ENCODE measurements around the gene KRT23.
"Not testable (repeated sequence)": the region's sequence is repeated elsewhere in the genome, so short reads cannot be mapped to it uniquely, and the experiment has no call there.

Gene KRT23

GRCh38 chr17:40949418-40949817, 12.0 kb upstream of the KRT23 start:
- no peak for FAIRE-seq

GRCh38 chr17:40947929-40948328, 10.5 kb upstream of the KRT23 start:
- FAIRE-seq: no peak

GRCh38 chr17:40945414-40945813, 8.0 kb upstream of the KRT23 start:
- no peak for FAIRE-seq

- no peak for FAIRE-seq
Measured at GRCh38 chr17:40944531-40944930, 7.1 kb upstream of the KRT23 start.

GRCh38 chr17:40942553-40942952, 5.1 kb upstream of the KRT23 start:
- no peak for FAIRE-seq

DNA sequence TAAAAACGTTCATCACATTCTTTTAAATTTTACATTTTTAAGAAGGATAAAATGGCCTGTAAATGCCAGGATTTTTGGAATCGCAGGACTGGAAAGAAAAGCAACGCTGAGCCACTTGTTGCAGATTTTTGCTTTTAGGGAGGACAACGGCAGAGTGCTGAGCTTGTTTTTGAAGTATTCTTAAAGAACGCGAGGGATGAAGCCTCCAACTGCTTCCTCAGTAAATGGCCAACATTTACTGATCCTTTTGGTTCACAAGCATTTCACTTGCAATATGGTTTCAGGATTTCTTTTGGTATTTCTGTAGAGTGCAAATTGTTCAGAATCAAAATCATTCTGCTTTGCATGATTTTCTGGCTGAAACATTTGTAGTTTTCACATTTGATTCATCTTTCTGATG, 2.8 kb upstream of the KRT23 start:
- no peak for FAIRE-seq

- FAIRE-seq: no peak
Measured at GRCh38 chr17:40938981-40939380, 1.5 kb upstream of the KRT23 start.

DNA sequence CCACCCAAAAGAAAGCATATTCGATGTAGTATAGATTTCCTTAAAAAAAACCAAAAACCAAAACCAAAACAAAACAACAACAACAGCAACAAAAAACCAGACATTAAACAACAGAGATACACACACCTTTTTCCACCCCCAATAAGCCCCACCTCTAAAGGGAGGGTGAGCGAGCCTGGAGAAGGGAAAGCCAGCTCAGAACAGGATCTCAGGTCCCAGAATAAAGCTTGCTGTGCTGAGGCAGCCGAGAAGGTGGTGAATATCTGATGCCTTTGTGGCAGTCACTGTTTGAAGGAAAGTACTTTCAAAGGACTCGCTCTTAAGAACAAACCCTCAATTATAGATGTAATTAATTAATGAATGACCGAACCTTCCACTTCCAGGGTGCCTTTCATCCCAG, 470 bp downstream of the KRT23 start:
- FAIRE-seq: no peak

- FAIRE-seq: no peak
Measured at GRCh38 chr17:40936437-40936971, 942 bp downstream of the KRT23 start.

DNA sequence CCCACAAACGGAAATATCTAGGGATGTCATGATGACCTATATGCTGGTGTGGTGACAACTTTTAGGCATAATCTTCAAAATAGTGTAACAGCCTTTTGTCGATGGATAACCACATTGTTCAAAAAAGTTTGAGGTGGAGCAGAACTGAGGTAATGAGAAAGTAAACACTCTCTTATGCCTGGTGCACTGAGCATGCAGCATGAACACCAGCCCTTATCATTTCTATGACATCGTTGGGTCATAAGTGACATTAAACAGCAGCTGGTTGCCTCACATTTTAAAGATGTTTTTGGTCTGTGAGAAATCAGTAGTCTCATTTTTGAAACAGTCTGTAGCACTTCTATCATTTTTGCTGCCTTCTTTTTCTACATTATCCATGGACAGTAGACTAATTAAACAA, 1.8 kb downstream of the KRT23 start:
- no peak for FAIRE-seq

- no peak for FAIRE-seq
Measured at GRCh38 chr17:40932608-40933007, 4.8 kb downstream of the KRT23 start.

DNA sequence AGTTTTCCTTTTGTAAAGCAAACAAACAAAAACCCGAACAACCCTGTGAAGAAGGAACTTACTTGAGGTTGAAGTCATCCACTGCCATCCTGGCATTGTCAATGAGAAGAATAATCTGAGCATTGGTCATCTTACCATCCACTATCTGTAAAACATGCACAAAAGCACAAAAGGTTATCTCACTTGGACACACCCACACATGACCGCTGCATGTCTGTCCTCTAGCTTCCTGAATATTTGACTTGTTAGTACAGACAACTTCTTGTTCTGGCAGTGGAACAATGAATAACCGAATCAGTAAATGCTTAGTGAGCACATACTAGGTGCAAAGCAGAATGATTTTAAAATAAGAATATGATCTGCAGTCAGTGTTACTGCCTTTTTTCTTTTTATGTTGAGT, 6.1 kb downstream of the KRT23 start:
- no peak for FAIRE-seq

GRCh38 chr17:40926341-40926740, 11.1 kb downstream of the KRT23 start:
- FAIRE-seq: no peak

DNA sequence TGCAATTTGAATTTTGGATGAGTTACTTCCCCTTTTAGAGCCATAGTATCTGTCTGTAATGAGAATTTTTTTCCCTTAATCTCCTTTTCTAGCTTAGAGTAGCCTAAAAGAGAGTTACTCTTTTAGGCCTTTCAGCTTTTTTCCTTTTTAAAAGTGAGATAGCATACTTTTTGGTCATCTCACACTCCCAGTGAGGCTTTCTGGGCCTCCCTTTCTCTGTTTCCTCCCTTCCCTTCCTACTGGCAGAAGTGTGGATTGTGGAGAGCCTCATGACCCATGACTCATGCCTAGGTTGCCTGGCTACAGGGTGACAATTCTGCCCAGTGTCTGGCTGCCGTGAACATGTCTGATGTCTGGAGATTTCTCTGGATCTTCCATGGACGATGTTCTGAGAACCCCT, 15.2 kb downstream of the KRT23 start:
- peak; percentile 77 for FAIRE-seq

GRCh38 chr17:40921026-40921425, 16.4 kb downstream of the KRT23 start:
- FAIRE-seq: no peak

- FAIRE-seq: not testable (repeated sequence)
Measured at GRCh38 chr17:40917116-40917515, 20.3 kb downstream of the KRT23 start.

- FAIRE-seq: no peak
Measured at GRCh38 chr17:40916366-40916765, 21.1 kb downstream of the KRT23 start.

DNA sequence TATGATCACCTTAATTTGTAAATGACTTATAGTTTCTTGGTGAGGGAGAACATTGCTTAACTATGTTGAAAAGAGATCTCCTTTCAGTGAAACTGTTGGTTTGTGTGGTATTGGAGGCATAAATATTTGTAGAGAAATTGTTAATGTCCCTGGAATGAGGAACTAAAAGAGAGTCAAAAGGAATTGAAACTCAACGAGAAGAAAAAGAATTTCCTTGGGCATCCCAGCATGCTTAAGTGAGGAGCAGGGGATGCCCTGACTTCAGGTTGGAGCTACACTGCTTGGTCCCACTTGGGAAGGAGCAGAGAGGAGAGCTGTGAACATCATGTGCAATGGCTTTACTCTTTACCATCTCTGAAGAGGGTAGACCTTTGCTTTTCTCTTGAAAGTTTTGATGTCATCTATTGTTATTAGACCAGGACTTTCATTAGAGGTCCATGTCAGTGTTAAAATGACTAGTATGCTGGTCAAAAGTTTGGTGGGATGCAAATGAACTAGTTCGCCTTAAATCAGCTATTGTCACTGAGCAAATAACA, 21.7 kb downstream of the KRT23 start:
- FAIRE-seq: no peak

- FAIRE-seq: no peak
Measured at GRCh38 chr17:40915199-40915661, 22.2 kb downstream of the KRT23 start.

DNA sequence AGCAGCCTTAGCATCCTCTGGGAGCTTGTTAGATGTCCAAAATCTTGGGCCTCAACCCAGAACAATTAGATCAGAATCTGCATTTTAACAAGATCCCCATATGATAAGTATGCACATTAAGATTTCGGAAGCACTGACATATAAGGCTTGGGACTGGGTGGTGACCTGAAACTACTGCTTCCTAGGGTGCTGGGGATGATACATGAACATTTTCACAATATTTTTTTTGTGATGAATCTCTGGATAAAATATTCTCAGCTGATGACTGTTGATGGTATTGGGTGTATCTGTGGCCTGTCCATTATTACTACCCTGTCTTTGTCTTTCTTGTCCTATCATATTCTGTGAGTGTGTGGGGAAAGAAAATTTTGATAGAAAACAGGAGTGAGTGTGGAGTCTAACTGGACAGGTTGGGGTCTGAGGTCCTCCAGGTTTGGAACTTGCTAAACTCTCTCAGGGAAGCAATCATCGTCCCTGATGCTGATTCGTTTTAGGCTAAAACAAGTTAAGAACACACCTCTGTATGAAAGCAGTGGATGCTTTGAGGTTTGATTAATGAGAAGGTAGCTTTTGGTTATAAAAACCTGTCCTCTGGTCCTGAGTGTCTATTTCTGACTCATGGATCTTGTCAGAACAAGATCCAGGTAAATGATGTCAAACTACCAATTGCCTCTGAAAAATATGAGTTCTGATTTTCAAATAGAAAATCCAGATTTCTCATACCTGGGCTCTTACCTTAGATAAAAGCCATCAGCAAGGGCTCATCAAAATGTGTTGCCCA, 23.2 kb downstream of the KRT23 start:
- FAIRE-seq: no peak

GRCh38 chr17:40912486-40913210, 24.8 kb downstream of the KRT23 start:
- no peak for FAIRE-seq

DNA sequence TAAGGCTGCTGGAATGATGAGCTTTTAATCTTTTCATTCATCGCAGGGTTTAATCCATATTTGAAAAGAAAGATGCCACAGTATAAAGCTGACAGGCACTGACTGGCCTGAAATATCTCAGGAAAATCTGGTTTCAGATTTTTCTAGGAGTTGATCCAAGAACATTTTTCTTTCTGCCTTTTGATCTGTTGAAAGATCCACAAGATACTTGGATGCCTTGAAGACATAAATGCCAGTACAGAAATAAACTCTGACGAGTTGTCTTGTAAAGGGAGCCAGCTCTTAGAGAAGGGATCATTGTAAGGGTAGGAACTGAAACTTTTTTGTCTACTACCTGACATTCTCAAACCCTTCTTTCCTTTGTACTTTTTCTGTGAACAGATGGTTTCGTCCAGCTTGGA, 27.0 kb downstream of the KRT23 start:
- no peak for FAIRE-seq

- no peak for FAIRE-seq
Measured at GRCh38 chr17:40909755-40910154, 27.7 kb downstream of the KRT23 start.

- FAIRE-seq: peak; percentile 98
Measured at GRCh38 chr17:40909351-40909750, 28.1 kb downstream of the KRT23 start.
